ENCODE data around the gene PIAS2. TPM values are rescaled to one million over a fixed set of nuclear protein-coding genes. Genes with fewer than 3 reads are reported as not detected.

The PIAS2 gene
- total and polyA plus RNA-seq, 2 of the 13 experiments (the other 11 are each of a cell fraction or from before 2014, with no cell fraction given): 12.2 to 12.7 TPM

- TF ChIP-seq ZNF646 (CRISPR knock-in tag; IDR thresholded peaks at IDR 0.05): no peak
- TF ChIP-seq ZNF124 (CRISPR knock-in tag; IDR thresholded peaks at IDR 0.05): no peak
- no peak for TF ChIP-seq ZNF451 (CRISPR knock-in tag; IDR thresholded peaks at IDR 0.05)
- TF ChIP-seq GABPB1 (CRISPR knock-in tag; IDR thresholded peaks at IDR 0.05): peak; percentile 37
- TF ChIP-seq, protein P1, sequence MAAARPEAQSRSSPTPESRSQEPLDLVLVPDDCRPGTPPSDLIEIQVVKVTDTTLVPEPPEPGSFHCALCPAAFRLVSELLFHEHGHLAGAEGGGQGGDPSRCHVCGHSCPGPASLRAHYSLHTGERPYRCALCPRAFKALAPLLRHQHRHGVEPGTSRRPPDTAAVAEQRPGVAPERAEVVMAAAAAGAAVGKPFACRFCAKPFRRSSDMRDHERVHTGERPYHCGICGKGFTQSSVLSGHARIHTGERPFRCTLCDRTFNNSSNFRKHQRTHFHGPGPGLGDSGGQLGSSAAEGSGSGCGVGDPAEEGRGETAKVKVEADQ (CRISPR knock-in tag; IDR thresholded peaks at IDR 0.05; ENCODE audit: borderline replicate concordance): no peak
- TF ChIP-seq DMAP1 (CRISPR knock-in tag; IDR thresholded peaks at IDR 0.05): no peak
- TF ChIP-seq RFXAP (CRISPR knock-in tag; IDR thresholded peaks at IDR 0.05; ENCODE audit: borderline replicate concordance): 0 out of 2 replicates have a peak, but pooled peaks have one; percentile 18
- TF ChIP-seq ZNF672 (CRISPR knock-in tag; IDR thresholded peaks at IDR 0.05): no peak
- no peak for TF ChIP-seq ZNF264 (CRISPR knock-in tag; IDR thresholded peaks at IDR 0.05)
- peak; percentile 69; the same call in 1 of the 2 replicates for TF ChIP-seq HOXA3 (CRISPR knock-in tag; IDR thresholded peaks at IDR 0.05)
- TF ChIP-seq ZNF496 (CRISPR knock-in tag; IDR thresholded peaks at IDR 0.05; ENCODE audit: insufficient replicate concordance): no peak
- TF ChIP-seq PAX8 (CRISPR knock-in tag; IDR thresholded peaks at IDR 0.05; ENCODE audit: borderline replicate concordance): no peak
- no peak for TF ChIP-seq HNRNPUL1 (IDR thresholded peaks at IDR 0.05; ENCODE audit: low read depth, low read length)
- peak; percentile 61 for TF ChIP-seq PHF8 (CRISPR knock-in tag; IDR thresholded peaks at IDR 0.05)
- TF ChIP-seq KLF9 (CRISPR knock-in tag; IDR thresholded peaks at IDR 0.05; ENCODE audit: low read depth): no peak
- no peak for TF ChIP-seq SMAD1 (CRISPR knock-in tag; IDR thresholded peaks at IDR 0.05; ENCODE audit: borderline replicate concordance, low read depth)
- TF ChIP-seq PRDM15 (CRISPR knock-in tag; IDR thresholded peaks at IDR 0.05): 0 out of 2 replicates have a peak, but pooled peaks have one; percentile 20
- TF ChIP-seq ZFAT (CRISPR knock-in tag; conservative IDR thresholded peaks at IDR 0.05): no peak
- TF ChIP-seq ZC3H13 (CRISPR knock-in tag; IDR thresholded peaks at IDR 0.05): no peak
- TF ChIP-seq ZNF33B (CRISPR knock-in tag; IDR thresholded peaks at IDR 0.05): no peak
- no peak for TF ChIP-seq RAD51 (IDR thresholded peaks at IDR 0.05; ENCODE audit: borderline replicate concordance)
Measured at GRCh38 chr18:46917108-46917802, at the start of gene PIAS2, which contains the start of gene KATNAL2 (continued).
